Measurements from ENCODE around the gene C11orf24. TPM values are rescaled to one million over a fixed set of nuclear protein-coding genes. Genes with fewer than 3 reads are reported as not detected.

The C11orf24 gene
- total and polyA plus RNA-seq, 9 of the 15 experiments (the other 6 are each of a cell fraction or from before 2014, with no cell fraction given), result 2.0 to 65.2 (median 32.5) TPM

GRCh38 chr11:68213555-68214172 lies 58.1 kb downstream of the C11orf24 start (continued):
- TF ChIP-seq TFAP4 (CRISPR knock-in tag; IDR thresholded peaks at IDR 0.05; ENCODE audit: borderline replicate concordance) (peak; percentile 73), CCNT2 (IDR thresholded peaks at IDR 0.05; ENCODE audit: borderline replicate concordance, extremely low read depth, insufficient read length, low read depth, low read length) (peak; percentile 70), ETV5 (CRISPR knock-in tag; IDR thresholded peaks at IDR 0.05; ENCODE audit: low read depth) (peak; percentile 18; the same call in 1 of the 2 replicates), TOE1 (IDR thresholded peaks at IDR 0.05; ENCODE audit: borderline replicate concordance) (no peak), TOE1 (CRISPR knock-in tag; IDR thresholded peaks at IDR 0.05; ENCODE audit: borderline replicate concordance, low read depth) (no peak), TGIF2 (CRISPR knock-in tag; IDR thresholded peaks at IDR 0.05) (0 out of 2 replicates have a peak, but pooled peaks have one; percentile 55), ZBTB49 (CRISPR knock-in tag; IDR thresholded peaks at IDR 0.05; ENCODE audit: borderline replicate concordance) (no peak), CBFB (CRISPR knock-in tag; IDR thresholded peaks at IDR 0.05) (no peak), RREB1 (CRISPR knock-in tag; IDR thresholded peaks at IDR 0.05) (no peak), SMAD4 (CRISPR knock-in tag; conservative IDR thresholded peaks at IDR 0.05) (peak; percentile 98), NFXL1 (CRISPR knock-in tag; IDR thresholded peaks at IDR 0.05) (no peak), TEAD1 (CRISPR knock-in tag; IDR thresholded peaks at IDR 0.05) (peak; percentile 24 to 74; a peak in 1 of 4 replicates), ZSCAN32 (CRISPR knock-in tag; IDR thresholded peaks at IDR 0.05) (no peak), ETV1 (tag; conservative IDR thresholded peaks at IDR 0.05; ENCODE audit: low read depth) (no peak), CXXC5 (CRISPR knock-in tag; IDR thresholded peaks at IDR 0.05) (peak; percentile 98), HSF4 (CRISPR knock-in tag; IDR thresholded peaks at IDR 0.05; ENCODE audit: borderline replicate concordance) (no peak), PURB (CRISPR knock-in tag; IDR thresholded peaks at IDR 0.05; ENCODE audit: low read depth) (no peak), MIER1 (IDR thresholded peaks at IDR 0.05; ENCODE audit: low read depth) (no peak)
